GM10266 (cell line): ENCODE measurements around the gene HBP1.
"Not testable (repeated sequence)": the region's sequence is repeated elsewhere in the genome, so short reads cannot be mapped to it uniquely, and the experiment has no call there.

ENCODE experiments used
- DNase-seq: peaks from one replicate; pipeline ENCODE4 v3.0.0; 2012; ENCODE audit errors: extremely low spot score
- TF ChIP-seq, protein P1 (sequence below): IDR thresholded peaks from 2 replicates; pipeline ENCODE4 v1.5.1; 2012; ENCODE audit warnings: mild to moderate bottlenecking, low read depth; ENCODE audit not compliant: control insufficient read depth, insufficient read depth; ENCODE audit errors: missing control alignments

The HBP1 gene

DNA sequence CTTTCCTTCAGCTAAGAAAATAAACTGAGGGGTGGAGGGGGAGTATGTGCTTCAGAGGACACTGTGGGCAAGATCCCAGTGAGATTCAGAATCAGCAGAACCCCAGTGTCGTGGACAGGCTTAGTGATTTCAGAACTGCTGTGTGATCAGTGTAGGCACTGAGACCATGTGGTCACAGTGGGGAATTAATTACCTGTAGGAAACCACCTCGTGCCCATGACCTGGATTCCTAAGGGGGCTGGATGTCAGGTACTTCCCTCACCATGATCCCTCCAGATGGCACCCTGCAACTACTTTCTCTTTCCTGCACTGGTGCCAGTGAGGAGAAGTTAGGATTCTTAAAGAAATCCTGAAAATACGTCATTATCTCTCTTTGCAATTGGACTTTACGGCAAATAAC, 64.4 kb downstream of the HBP1 start:
- DNase-seq = no peak
- TF ChIP-seq, protein P1, sequence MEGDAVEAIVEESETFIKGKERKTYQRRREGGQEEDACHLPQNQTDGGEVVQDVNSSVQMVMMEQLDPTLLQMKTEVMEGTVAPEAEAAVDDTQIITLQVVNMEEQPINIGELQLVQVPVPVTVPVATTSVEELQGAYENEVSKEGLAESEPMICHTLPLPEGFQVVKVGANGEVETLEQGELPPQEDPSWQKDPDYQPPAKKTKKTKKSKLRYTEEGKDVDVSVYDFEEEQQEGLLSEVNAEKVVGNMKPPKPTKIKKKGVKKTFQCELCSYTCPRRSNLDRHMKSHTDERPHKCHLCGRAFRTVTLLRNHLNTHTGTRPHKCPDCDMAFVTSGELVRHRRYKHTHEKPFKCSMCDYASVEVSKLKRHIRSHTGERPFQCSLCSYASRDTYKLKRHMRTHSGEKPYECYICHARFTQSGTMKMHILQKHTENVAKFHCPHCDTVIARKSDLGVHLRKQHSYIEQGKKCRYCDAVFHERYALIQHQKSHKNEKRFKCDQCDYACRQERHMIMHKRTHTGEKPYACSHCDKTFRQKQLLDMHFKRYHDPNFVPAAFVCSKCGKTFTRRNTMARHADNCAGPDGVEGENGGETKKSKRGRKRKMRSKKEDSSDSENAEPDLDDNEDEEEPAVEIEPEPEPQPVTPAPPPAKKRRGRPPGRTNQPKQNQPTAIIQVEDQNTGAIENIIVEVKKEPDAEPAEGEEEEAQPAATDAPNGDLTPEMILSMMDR = no peak

DNA sequence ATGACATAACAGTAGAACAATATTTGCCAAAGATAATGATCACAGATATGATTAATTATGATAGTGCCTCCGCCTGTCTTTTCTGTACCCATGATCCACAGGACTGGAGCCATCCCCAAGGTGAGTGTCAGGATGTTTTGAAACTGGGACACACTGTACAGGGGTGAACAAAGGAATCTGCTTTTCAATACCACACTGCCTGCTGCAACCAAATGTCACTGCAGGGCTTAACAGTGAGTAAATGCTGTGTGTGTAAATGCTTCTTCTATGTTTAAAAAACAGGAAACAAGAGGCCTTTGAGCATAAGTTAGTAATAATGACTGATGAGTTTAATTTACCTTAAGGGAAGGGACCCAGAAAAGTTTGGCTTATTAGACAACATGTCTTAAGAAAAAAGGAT, 65.2 kb downstream of the HBP1 start:
- TF ChIP-seq, protein P1 = no peak
- DNase-seq = no peak

DNA sequence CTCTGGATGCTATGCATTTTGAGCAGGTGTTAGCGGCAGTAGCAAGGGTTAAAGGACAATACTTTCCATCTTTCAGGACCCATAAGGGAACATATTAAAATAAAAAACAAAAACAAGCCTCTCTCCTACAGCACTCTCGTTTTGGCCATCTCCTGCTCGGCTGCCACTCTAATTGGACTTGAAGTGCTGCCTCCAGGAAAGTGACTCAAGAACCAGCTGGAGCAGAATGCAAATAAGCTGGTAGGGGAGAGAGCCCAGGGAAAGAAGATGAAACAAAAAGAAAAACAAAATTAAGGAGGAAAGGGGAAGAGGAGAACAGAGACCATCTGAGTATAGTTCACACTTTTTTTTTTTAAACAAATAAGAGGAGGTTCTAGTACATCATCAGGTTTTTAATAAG, 65.6 kb downstream of the HBP1 start:
- TF ChIP-seq, protein P1 = no peak
- DNase-seq = no peak

DNA sequence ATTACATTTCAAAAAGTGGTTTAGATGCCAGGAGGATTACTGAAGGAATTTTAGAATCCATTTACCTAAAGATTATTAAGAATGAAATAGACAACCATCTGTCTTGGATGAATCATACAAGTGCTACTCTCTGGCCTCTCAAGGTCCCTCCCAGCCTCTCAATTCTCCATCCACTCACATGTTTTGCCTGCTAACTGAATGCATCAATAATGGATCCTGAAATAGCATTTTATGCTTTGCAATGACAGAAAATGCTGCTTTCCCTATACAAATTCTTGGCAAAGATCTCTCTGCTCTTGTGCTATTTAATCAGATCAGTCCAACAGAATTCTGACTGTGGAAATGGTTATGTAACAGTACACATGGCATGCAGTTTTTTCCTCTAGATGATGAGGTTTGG, 68.1 kb downstream of the HBP1 start:
- DNase-seq = no peak
- TF ChIP-seq, protein P1 = no peak

DNA sequence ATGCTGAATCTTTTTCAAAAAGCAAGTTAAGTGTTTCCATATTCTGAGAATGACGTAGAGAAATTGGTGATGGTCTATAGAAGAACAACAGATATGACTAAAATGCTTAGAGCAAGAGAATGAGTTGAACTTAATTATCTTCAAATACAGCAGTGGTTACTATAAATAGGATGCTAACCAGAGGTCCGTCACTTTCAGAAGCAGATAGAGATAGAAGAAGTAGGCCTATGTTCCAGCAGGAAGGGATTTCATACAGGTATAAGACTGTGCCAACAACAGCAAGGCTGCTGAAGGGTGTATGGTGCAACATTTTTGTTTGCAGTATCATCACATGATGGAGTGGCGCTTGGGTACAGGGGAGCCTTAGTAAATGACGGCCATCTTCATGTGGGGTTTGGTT, 68.6 kb downstream of the HBP1 start:
- TF ChIP-seq, protein P1 = no peak
- no peak for DNase-seq

DNA sequence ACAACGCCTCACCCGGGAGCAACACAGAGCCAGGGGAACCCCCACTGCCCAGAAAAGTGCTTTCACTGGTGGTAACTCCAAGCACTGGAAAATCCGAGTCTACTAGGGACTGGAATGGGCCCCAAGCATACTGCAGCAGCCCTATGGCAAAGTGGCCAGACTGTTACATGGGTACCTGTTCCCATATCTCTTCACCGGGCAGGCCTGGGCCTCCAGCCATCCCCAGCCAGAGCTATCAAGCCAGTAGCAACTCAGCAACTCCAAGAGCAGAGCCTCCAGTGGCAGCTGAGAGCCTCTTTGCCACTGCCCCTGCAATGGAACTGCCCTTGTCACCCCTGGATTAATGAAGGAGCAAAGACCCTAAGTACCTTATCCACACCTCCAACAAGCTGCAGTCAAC, 73.5 kb downstream of the HBP1 start:
- no peak for DNase-seq

DNA sequence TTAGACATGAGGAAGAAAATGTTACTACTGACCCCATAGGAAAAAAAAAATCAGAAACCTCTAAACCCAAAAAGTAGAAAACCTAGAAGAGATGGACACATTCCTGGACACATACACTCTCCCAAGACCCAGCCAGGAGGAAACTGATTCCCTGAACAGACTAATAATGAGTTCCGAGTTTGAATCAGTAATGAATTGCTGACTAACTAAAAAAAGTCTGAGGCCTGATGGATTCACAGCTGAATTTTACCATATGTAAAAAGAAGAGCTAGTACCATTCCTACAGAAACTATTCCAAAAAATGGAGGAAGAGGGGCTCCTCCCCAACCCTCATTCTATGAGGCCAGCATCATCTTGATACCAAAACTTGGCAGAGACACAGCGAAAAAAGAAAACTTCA, 75.8 kb downstream of the HBP1 start:
- TF ChIP-seq, protein P1 = no peak
- no peak for DNase-seq

More for the DNA sequence above, 73.5 kb downstream of the HBP1 start:
- TF ChIP-seq, protein P1 = no peak

DNA sequence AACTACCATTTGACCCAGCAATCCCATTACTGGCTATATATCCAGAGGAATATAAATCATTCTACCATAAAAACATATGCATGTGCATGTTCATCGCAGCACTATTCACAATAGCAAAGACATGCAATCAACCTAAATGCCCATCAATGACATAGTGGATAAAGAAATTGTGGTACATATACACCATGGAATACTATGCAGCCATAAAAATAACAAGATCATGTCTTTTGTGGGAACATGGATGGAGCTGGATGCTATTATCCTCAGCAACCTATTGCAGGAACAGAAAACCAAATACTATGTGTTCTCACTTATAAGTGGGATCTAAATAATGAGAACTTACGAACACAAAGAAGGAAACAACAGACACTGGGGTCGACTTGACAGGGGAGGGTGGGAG, 78.0 kb downstream of the HBP1 start:
- DNase-seq = not testable (repeated sequence)
